Neural progenitor cell (in vitro differentiated cells): ENCODE data around the gene FIBP. TPM values are rescaled to one million over a fixed set of nuclear protein-coding genes. Genes with fewer than 3 reads are reported as not detected.

ENCODE experiments used
- DNase-seq: peaks from one replicate; pipeline ENCODE4 v3.0.0-alpha.2; 2016; ENCODE audit warnings: low spot score
- H2AFZ ChIP-seq: fragments of 200-600 bp; sonication (generic); replicated peaks from 2 replicates; pipeline ENCODE4 v1.6.1; 2016; ENCODE audit warnings: antibody characterized with exemption
- H3F3A ChIP-seq: fragments of 200-600 bp; sonication (generic); 2 replicates; pipeline ENCODE4 v1.6.1; 2016; ENCODE audit warnings: antibody characterized with exemption, low read depth
- H3K27ac ChIP-seq: fragments of 200-600 bp; sonication (generic); 2 replicates; pipeline ENCODE4 v1.5.1; 2016; ENCODE audit warnings: mild to moderate bottlenecking
- H3K27me3 ChIP-seq: fragments of 200-600 bp; sonication (generic); 2 replicates; pipeline ENCODE4 v1.6.1; 2016; ENCODE audit warnings: mild to moderate bottlenecking, moderate library complexity
- H3K36me3 ChIP-seq: fragments of 200-600 bp; sonication (generic); 2 replicates; pipeline ENCODE4 v1.5.1; 2016
- H3K4me1 ChIP-seq: fragments of 200-600 bp; sonication (generic); 2 replicates; pipeline ENCODE4 v1.6.1; 2016; ENCODE audit warnings: mixed run types
- H3K4me2 ChIP-seq: fragments of 200-600 bp; sonication (generic); 2 replicates; pipeline ENCODE4 v1.6.1; 2016
- H3K4me3 ChIP-seq: fragments of 200-600 bp; sonication (generic); 2 replicates; pipeline ENCODE4 v1.5.1; 2016
- H3K79me2 ChIP-seq: fragments of 200-600 bp; sonication (generic); 2 replicates; pipeline ENCODE4 v1.6.1; 2016; ENCODE audit warnings: low read depth
- H3K9ac ChIP-seq: fragments of 200-600 bp; sonication (generic); 2 replicates; pipeline ENCODE4 v1.6.1; 2016
- H3K9me3 ChIP-seq: fragments of 200-600 bp; sonication (generic); 2 replicates; pipeline ENCODE4 v1.5.1; 2016; ENCODE audit warnings: low read depth
- H4K20me1 ChIP-seq: fragments of 200-600 bp; sonication (generic); 2 replicates; pipeline ENCODE4 v1.6.1; 2016; ENCODE audit warnings: low read depth
- H3K27ac Mint-ChIP-seq: 3 replicates; pipeline ENCODE4 v1.8.0; 2021; ENCODE audit warnings: mixed read lengths
- H3K27me3 Mint-ChIP-seq: 2 replicates; pipeline ENCODE4 v1.8.0; 2022; ENCODE audit warnings: low read depth, mild to moderate bottlenecking, inconsistent platforms, moderate library complexity, mixed read lengths; ENCODE audit not compliant: insufficient read depth
- H3K36me3 Mint-ChIP-seq: 3 replicates; pipeline ENCODE4 v1.8.0; 2021; ENCODE audit warnings: mixed read lengths
- H3K4me1 Mint-ChIP-seq: 3 replicates; pipeline ENCODE4 v1.8.0; 2021; ENCODE audit warnings: mixed read lengths
- H3K4me3 Mint-ChIP-seq: 3 replicates; pipeline ENCODE4 v1.8.0; 2021; ENCODE audit warnings: mild to moderate bottlenecking, moderate library complexity, mixed read lengths
- H3K9me3 Mint-ChIP-seq: 3 replicates; pipeline ENCODE4 v1.8.0; 2020; ENCODE audit warnings: mixed read lengths
- CTCF ChIP-seq: fragments of 200-600 bp; sonication (generic); IDR thresholded peaks from 2 replicates; pipeline ENCODE4 v1.5.1; 2017; ENCODE audit warnings: antibody characterized with exemption, mild to moderate bottlenecking
- EZH2 ChIP-seq: fragments of 200-600 bp; sonication (generic); IDR thresholded peaks from 2 replicates; pipeline ENCODE4 v1.6.1; 2017; ENCODE audit warnings: antibody characterized with exemption, mild to moderate bottlenecking, moderate library complexity
- EZH2phosphoT487 ChIP-seq: fragments of 200-600 bp; sonication (generic); IDR thresholded peaks from 2 replicates; pipeline ENCODE4 v1.6.1; 2017; ENCODE audit warnings: antibody characterized with exemption
- total RNA-seq: library from RNA; depleted of rRNA; stranded (reverse); fragments of >200 nt; gene quantifications from 2 replicates; pipeline ENCODE4 v1.2.3, GENCODE V29; 2015; ENCODE audit warnings: low replicate concordance

Gene FIBP
- total RNA-seq, 1 donor from 2014 or later: 92.1 TPM

GRCh38 chr11:65897020-65897471 is 8.8 kb upstream of the FIBP start:
- no peak overlapping the region for H3K4me3 Mint-ChIP-seq
- H3K36me3 Mint-ChIP-seq: no peaks in the 10 kb centered on the region
- no peak for TF ChIP-seq EZH2
- TF ChIP-seq CTCF: no peak
- TF ChIP-seq EZH2phosphoT487: no peak
- peaks cover 61% of the 10 kb centered on the region for H3K27me3 ChIP-seq
- peaks cover 20% of the 10 kb centered on the region for H3K4me1 Mint-ChIP-seq
- peaks cover 11% of the 10 kb centered on the region for H3K4me1 ChIP-seq
- H2AFZ ChIP-seq: no peak overlapping the region
- H3K9ac ChIP-seq: no peak overlapping the region
- H3K36me3 ChIP-seq: no peaks in the 10 kb centered on the region
- H3F3A ChIP-seq: peaks cover 26% of the 10 kb centered on the region
- peaks cover 11% of the 10 kb centered on the region for H4K20me1 ChIP-seq
- peaks cover 2% of the 10 kb centered on the region for H3K79me2 ChIP-seq
- H3K27ac Mint-ChIP-seq: no peak overlapping the region
- no peaks in the 10 kb centered on the region for H3K9me3 Mint-ChIP-seq
- H3K27ac ChIP-seq: no peak overlapping the region
- no peak overlapping the region for H3K4me3 ChIP-seq
- DNase-seq: no peak
- H3K9me3 ChIP-seq: no peaks in the 10 kb centered on the region
- peaks cover 38% of the 10 kb centered on the region for H3K27me3 Mint-ChIP-seq
- H3K4me2 ChIP-seq: no peak overlapping the region

- no peak overlapping the region for H3K27ac Mint-ChIP-seq
- peaks cover 35% of the 10 kb centered on the region for H3K27me3 Mint-ChIP-seq
- H3K4me1 ChIP-seq: peaks cover 15% of the 10 kb centered on the region
- peak overlapping the region; percentile 59 for H3K4me3 Mint-ChIP-seq
- H3K36me3 ChIP-seq: no peaks in the 10 kb centered on the region
- no peak overlapping the region for H3K27ac ChIP-seq
- no peak overlapping the region for H3K9ac ChIP-seq
- H3K4me3 ChIP-seq: no peak overlapping the region
- peaks cover 53% of the 10 kb centered on the region for H3K27me3 ChIP-seq
- DNase-seq: no peak
- H2AFZ ChIP-seq: no peak overlapping the region
- peaks cover 14% of the 10 kb centered on the region for H4K20me1 ChIP-seq
- H3K9me3 Mint-ChIP-seq: no peaks in the 10 kb centered on the region
- no peaks in the 10 kb centered on the region for H3K36me3 Mint-ChIP-seq
- H3F3A ChIP-seq: peaks cover 28% of the 10 kb centered on the region
- peaks cover 9% of the 10 kb centered on the region for H3K79me2 ChIP-seq
- no peak for TF ChIP-seq CTCF
- no peak for TF ChIP-seq EZH2phosphoT487
- no peak for TF ChIP-seq EZH2
- H3K4me1 Mint-ChIP-seq: peaks cover 22% of the 10 kb centered on the region
- no peaks in the 10 kb centered on the region for H3K9me3 ChIP-seq
- no peak overlapping the region for H3K4me2 ChIP-seq
These were observed 8.0 kb upstream of the FIBP start for GRCh38 chr11:65896034-65896999.

- Histone ChIP-seq H3K27me3 (peaks cover 46% of the 10 kb centered on the region), H3F3A (peaks cover 24% of the 10 kb centered on the region), H3K36me3 (no peaks in the 10 kb centered on the region), H3K79me2 (peaks cover 14% of the 10 kb centered on the region), H3K9ac (no peak overlapping the region), H3K9me3 (no peaks in the 10 kb centered on the region), H4K20me1 (peaks cover 14% of the 10 kb centered on the region), H2AFZ (no peak overlapping the region), H3K4me2 (no peak overlapping the region), H3K4me3 (no peak overlapping the region), H3K27ac (no peak overlapping the region), H3K4me1 (peaks cover 15% of the 10 kb centered on the region)
- DNase-seq: no peak
- Mint-ChIP-seq H3K27me3 (peaks cover 28% of the 10 kb centered on the region), H3K4me1 (peaks cover 21% of the 10 kb centered on the region), H3K4me3 (peak overlapping the region; percentile 59), H3K36me3 (no peaks in the 10 kb centered on the region), H3K27ac (no peak overlapping the region), H3K9me3 (no peaks in the 10 kb centered on the region)
- TF ChIP-seq EZH2 (no peak), CTCF (no peak), EZH2phosphoT487 (no peak)
These were observed 7.3 kb upstream of the FIBP start for GRCh38 chr11:65895482-65895981.
